ENCODE measurements around the gene RERG.
"Not testable (repeated sequence)": the region's sequence is repeated elsewhere in the genome, so short reads cannot be mapped to it uniquely, and the experiment has no call there.

The RERG gene

GRCh38 chr12:15122344-15122743 is 98.9 kb downstream of the RERG start:
- no peak for DNase-seq
- TF ChIP-seq GATA1 (IDR thresholded peaks at IDR 0.05; ENCODE audit: low read depth, low read length) (no peak), POLR2A (IDR thresholded peaks at IDR 0.05; ENCODE audit: low read length) (no peak)

- DNase-seq = no peak
- TF ChIP-seq GATA1 (IDR thresholded peaks at IDR 0.05; ENCODE audit: low read depth, low read length) = no peak
- no peak for TF ChIP-seq POLR2A (IDR thresholded peaks at IDR 0.05; ENCODE audit: low read length)
These were observed 102.3 kb downstream of the RERG start for GRCh38 chr12:15118955-15119354.

- DNase-seq = no peak
- TF ChIP-seq POLR2A (IDR thresholded peaks at IDR 0.05; ENCODE audit: low read length) (no peak), GATA1 (IDR thresholded peaks at IDR 0.05; ENCODE audit: low read depth, low read length) (no peak)
These were observed 104.2 kb downstream of the RERG start for GRCh38 chr12:15116983-15117382.

- no peak for DNase-seq
- TF ChIP-seq POLR2A (IDR thresholded peaks at IDR 0.05; ENCODE audit: low read length) (no peak), GATA1 (IDR thresholded peaks at IDR 0.05; ENCODE audit: low read depth, low read length) (no peak)
These were observed 105.1 kb downstream of the RERG start for GRCh38 chr12:15116086-15116485.

- TF ChIP-seq POLR2A (IDR thresholded peaks at IDR 0.05; ENCODE audit: low read length) (no peak), GATA1 (IDR thresholded peaks at IDR 0.05; ENCODE audit: low read depth, low read length) (no peak)
- no peak for DNase-seq
These were observed 105.8 kb downstream of the RERG start for GRCh38 chr12:15115434-15115833.

- DNase-seq = no peak
- no peak for TF ChIP-seq GATA1 (IDR thresholded peaks at IDR 0.05; ENCODE audit: low read depth, low read length)
- TF ChIP-seq POLR2A (IDR thresholded peaks at IDR 0.05; ENCODE audit: low read length) = no peak
These were observed 106.7 kb downstream of the RERG start for GRCh38 chr12:15114501-15114900.

- DNase-seq = no peak
- TF ChIP-seq GATA1 (IDR thresholded peaks at IDR 0.05; ENCODE audit: low read depth, low read length) (no peak), POLR2A (IDR thresholded peaks at IDR 0.05; ENCODE audit: low read length) (no peak)
These were observed 128.4 kb downstream of the RERG start for GRCh38 chr12:15092826-15093225.

GRCh38 chr12:15090441-15090840 is 130.8 kb downstream of the RERG start:
- DNase-seq = no peak
- TF ChIP-seq POLR2A (IDR thresholded peaks at IDR 0.05; ENCODE audit: low read length) = no peak
- TF ChIP-seq GATA1 (IDR thresholded peaks at IDR 0.05; ENCODE audit: low read depth, low read length) = no peak

GRCh38 chr12:15088105-15088504 is 133.1 kb downstream of the RERG start:
- TF ChIP-seq GATA1 (IDR thresholded peaks at IDR 0.05; ENCODE audit: low read depth, low read length) = no peak
- no peak for TF ChIP-seq POLR2A (IDR thresholded peaks at IDR 0.05; ENCODE audit: low read length)
- no peak for DNase-seq

- not testable (repeated sequence) for DNase-seq
These were observed 143.5 kb downstream of the RERG start for GRCh38 chr12:15077751-15078150.

- TF ChIP-seq POLR2A (IDR thresholded peaks at IDR 0.05; ENCODE audit: low read length) (no peak), GATA1 (IDR thresholded peaks at IDR 0.05; ENCODE audit: low read depth, low read length) (no peak)
- DNase-seq = no peak
These were observed 146.9 kb downstream of the RERG start for GRCh38 chr12:15074351-15074750.

- DNase-seq = no peak
- TF ChIP-seq POLR2A (IDR thresholded peaks at IDR 0.05; ENCODE audit: low read length) = no peak
- TF ChIP-seq GATA1 (IDR thresholded peaks at IDR 0.05; ENCODE audit: low read depth, low read length) = no peak
These were observed 162.1 kb downstream of the RERG start for GRCh38 chr12:15059123-15059522.
